Measurements from ENCODE around the gene RAE1.

The RAE1 gene

GRCh38 chr20:57386762-57387161, 35.7 kb downstream of the RAE1 start:
- TF ChIP-seq FOXM1 (IDR thresholded peaks at IDR 0.05; ENCODE audit: borderline replicate concordance, low read depth) (no peak), REST (IDR thresholded peaks at IDR 0.05; ENCODE audit: low read depth) (no peak), MAX (IDR thresholded peaks at IDR 0.05) (no peak), TCF12 (IDR thresholded peaks at IDR 0.05; ENCODE audit: low read depth) (no peak), RAD21 (IDR thresholded peaks at IDR 0.05; ENCODE audit: low read depth) (no peak), YY1 (IDR thresholded peaks at IDR 0.05; ENCODE audit: low read depth) (no peak), CREB1 (IDR thresholded peaks at IDR 0.05; ENCODE audit: low read depth) (no peak)

- TF ChIP-seq RAD21 (IDR thresholded peaks at IDR 0.05; ENCODE audit: low read depth) = no peak
- TF ChIP-seq YY1 (IDR thresholded peaks at IDR 0.05; ENCODE audit: low read depth) = no peak
- no peak for TF ChIP-seq EGR1 (IDR thresholded peaks at IDR 0.05)
- TF ChIP-seq NFIC (IDR thresholded peaks at IDR 0.05) = no peak
- no peak for TF ChIP-seq USF1 (IDR thresholded peaks at IDR 0.05)
- TF ChIP-seq CEBPB (IDR thresholded peaks at IDR 0.05) = no peak
- TF ChIP-seq CREB1 (IDR thresholded peaks at IDR 0.05; ENCODE audit: low read depth) = no peak
- no peak for TF ChIP-seq TAF1 (IDR thresholded peaks at IDR 0.05; ENCODE audit: low read depth)
- TF ChIP-seq TCF12 (IDR thresholded peaks at IDR 0.05; ENCODE audit: low read depth) = no peak
- no peak for TF ChIP-seq ZBTB7A (IDR thresholded peaks at IDR 0.05; ENCODE audit: low read depth)
- no peak for TF ChIP-seq MAX (IDR thresholded peaks at IDR 0.05)
Measured at GRCh38 chr20:57387463-57387862, 36.4 kb downstream of the RAE1 start.

- TF ChIP-seq EGR1 (IDR thresholded peaks at IDR 0.05) = no peak
- no peak for TF ChIP-seq YY1 (IDR thresholded peaks at IDR 0.05; ENCODE audit: low read depth)
- TF ChIP-seq CEBPB (IDR thresholded peaks at IDR 0.05) = no peak
- TF ChIP-seq TAF1 (IDR thresholded peaks at IDR 0.05; ENCODE audit: low read depth) = no peak
- TF ChIP-seq TEAD4 (IDR thresholded peaks at IDR 0.05) = no peak
- no peak for TF ChIP-seq ZBTB7A (IDR thresholded peaks at IDR 0.05; ENCODE audit: low read depth)
- no peak for TF ChIP-seq USF1 (IDR thresholded peaks at IDR 0.05)
- TF ChIP-seq CREB1 (IDR thresholded peaks at IDR 0.05; ENCODE audit: low read depth) = no peak
- TF ChIP-seq EP300 (IDR thresholded peaks at IDR 0.05; ENCODE audit: borderline replicate concordance) = no peak
- no peak for TF ChIP-seq RAD21 (IDR thresholded peaks at IDR 0.05; ENCODE audit: low read depth)
Measured at GRCh38 chr20:57387945-57388371, 36.9 kb downstream of the RAE1 start.

- TF ChIP-seq ZBTB7A (IDR thresholded peaks at IDR 0.05; ENCODE audit: low read depth) = no peak
- TF ChIP-seq CEBPB (IDR thresholded peaks at IDR 0.05) = no peak
- TF ChIP-seq MAX (IDR thresholded peaks at IDR 0.05) = no peak; the same call in 1 of the 2 replicates
- no peak for TF ChIP-seq TAF1 (IDR thresholded peaks at IDR 0.05; ENCODE audit: low read depth)
- no peak for TF ChIP-seq CREB1 (IDR thresholded peaks at IDR 0.05; ENCODE audit: low read depth)
- TF ChIP-seq TEAD4 (IDR thresholded peaks at IDR 0.05) = no peak
- no peak for TF ChIP-seq EP300 (IDR thresholded peaks at IDR 0.05; ENCODE audit: borderline replicate concordance)
Measured at GRCh38 chr20:57388953-57389694, 38.1 kb downstream of the RAE1 start.

- TF ChIP-seq ZBTB7A (IDR thresholded peaks at IDR 0.05; ENCODE audit: low read depth) (0 out of 2 replicates have a peak, but pooled peaks have one; percentile 40), TAF1 (IDR thresholded peaks at IDR 0.05; ENCODE audit: low read depth) (no peak)
Measured at GRCh38 chr20:57389695-57390603, 38.9 kb downstream of the RAE1 start.

GRCh38 chr20:57390604-57391438, 39.8 kb downstream of the RAE1 start, which contains the start of gene RBM38:
Gene RBM38 (plus strand): TSS chr20:57391396. CDS start chr20:57391582, 186 bp downstream.
- TF ChIP-seq TEAD4 (IDR thresholded peaks at IDR 0.05) = no peak
- TF ChIP-seq CREB1 (IDR thresholded peaks at IDR 0.05; ENCODE audit: low read depth) = no peak
- TF ChIP-seq YY1 (IDR thresholded peaks at IDR 0.05; ENCODE audit: low read depth) = no peak
- no peak for TF ChIP-seq MAX (IDR thresholded peaks at IDR 0.05)
- TF ChIP-seq RAD21 (IDR thresholded peaks at IDR 0.05; ENCODE audit: low read depth) = no peak
- TF ChIP-seq NFIC (IDR thresholded peaks at IDR 0.05) = no peak
- TF ChIP-seq FOXM1 (IDR thresholded peaks at IDR 0.05; ENCODE audit: borderline replicate concordance, low read depth) = no peak
- TF ChIP-seq REST (IDR thresholded peaks at IDR 0.05; ENCODE audit: low read depth) = no peak
- no peak for TF ChIP-seq EP300 (IDR thresholded peaks at IDR 0.05; ENCODE audit: borderline replicate concordance)
- no peak for TF ChIP-seq TAF1 (IDR thresholded peaks at IDR 0.05; ENCODE audit: low read depth)
- TF ChIP-seq EGR1 (IDR thresholded peaks at IDR 0.05) = no peak
- TF ChIP-seq CEBPB (IDR thresholded peaks at IDR 0.05) = no peak
- TF ChIP-seq USF1 (IDR thresholded peaks at IDR 0.05) = no peak
- no peak for TF ChIP-seq TCF12 (IDR thresholded peaks at IDR 0.05; ENCODE audit: low read depth)
- no peak for TF ChIP-seq ZBTB7A (IDR thresholded peaks at IDR 0.05; ENCODE audit: low read depth)
